Spleen (tissue), 7 donors: ENCODE data around the gene NRXN3.

Experiments
- POLR2AphosphoS5 ChIP-seq, 3 donors: sonication (generic); formaldehyde crosslinking; IDR thresholded peaks; one replicate each; pipeline ENCODE4 v1.5.1; 2017; ENCODE audit warnings: antibody characterized with exemption in 3 of 3
- TF ChIP-seq, protein P1 (sequence below), 11 experiments: fragments of 200-600 bp in 7 of 11; fragments of 450-650 bp in 4 of 11; sonication (generic) in 4 of 11; IDR thresholded peaks in 8 of 11; conservative IDR thresholded peaks in 3 of 11; 1 replicate in 7 of 11; 2 replicates in 4 of 11; pipeline versions ENCODE4 v1.4.0 to v1.8.0; 2016 to 2021; ENCODE audit warnings: antibody characterized with exemption in 11 of 11, inconsistent platforms in 4 of 11, mild to moderate bottlenecking in 1 of 11
- donor health status: DM: no; HTN: no; CAD: no; lungs with moderate emphysema.
- donor health status: DM: no; HTN: no; CAD: no.
- donor health status: DM: no; HTN: no; CAD: no.

DNA sequence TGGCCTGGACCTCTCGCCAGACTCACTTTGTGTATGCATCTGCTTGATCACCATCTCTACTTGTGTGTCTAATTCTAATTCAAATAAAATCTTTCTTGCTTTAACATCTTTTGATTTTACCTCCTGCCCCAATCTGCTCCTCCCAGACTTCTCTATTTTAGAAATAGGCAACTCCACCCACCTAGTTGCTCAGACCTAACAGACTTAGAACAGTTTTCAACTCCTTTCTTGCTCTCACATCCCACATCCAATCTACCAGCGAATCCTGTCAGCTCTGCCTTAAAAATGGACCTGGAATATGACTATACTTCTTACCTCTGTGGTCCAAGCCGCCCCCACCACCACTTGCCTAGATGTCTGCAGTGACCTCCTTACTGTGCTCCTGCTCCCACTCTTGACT is 18.7 kb downstream of the NRXN3 start:
- TF ChIP-seq, protein P1, sequence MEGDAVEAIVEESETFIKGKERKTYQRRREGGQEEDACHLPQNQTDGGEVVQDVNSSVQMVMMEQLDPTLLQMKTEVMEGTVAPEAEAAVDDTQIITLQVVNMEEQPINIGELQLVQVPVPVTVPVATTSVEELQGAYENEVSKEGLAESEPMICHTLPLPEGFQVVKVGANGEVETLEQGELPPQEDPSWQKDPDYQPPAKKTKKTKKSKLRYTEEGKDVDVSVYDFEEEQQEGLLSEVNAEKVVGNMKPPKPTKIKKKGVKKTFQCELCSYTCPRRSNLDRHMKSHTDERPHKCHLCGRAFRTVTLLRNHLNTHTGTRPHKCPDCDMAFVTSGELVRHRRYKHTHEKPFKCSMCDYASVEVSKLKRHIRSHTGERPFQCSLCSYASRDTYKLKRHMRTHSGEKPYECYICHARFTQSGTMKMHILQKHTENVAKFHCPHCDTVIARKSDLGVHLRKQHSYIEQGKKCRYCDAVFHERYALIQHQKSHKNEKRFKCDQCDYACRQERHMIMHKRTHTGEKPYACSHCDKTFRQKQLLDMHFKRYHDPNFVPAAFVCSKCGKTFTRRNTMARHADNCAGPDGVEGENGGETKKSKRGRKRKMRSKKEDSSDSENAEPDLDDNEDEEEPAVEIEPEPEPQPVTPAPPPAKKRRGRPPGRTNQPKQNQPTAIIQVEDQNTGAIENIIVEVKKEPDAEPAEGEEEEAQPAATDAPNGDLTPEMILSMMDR (IDR thresholded peaks at IDR 0.05 in 8 of 11, conservative IDR thresholded peaks at IDR 0.05 in 3 of 11): no peak
- no peak for TF ChIP-seq POLR2AphosphoS5 (IDR thresholded peaks at IDR 0.05)
